Ecto neural progenitor cell (in vitro differentiated cells): Measurements from ENCODE around the gene BRAF.
A peak's percentile ranks its signal among the peaks of the same experiment; 100 is the strongest.
"Not testable (repeated sequence)": the region's sequence is repeated elsewhere in the genome, so short reads cannot be mapped to it uniquely, and the experiment has no call there.

Experiments used
- DNase-seq: peaks from one replicate; pipeline ENCODE4 v3.0.0-alpha.2; 2018; ENCODE audit warnings: low spot score

The BRAF gene

GRCh38 chr7:140876519-140877248 is 48.0 kb downstream of the BRAF start:
- DNase-seq = no peak

GRCh38 chr7:140873434-140873833 is 51.3 kb downstream of the BRAF start:
- no peak for DNase-seq

DNA sequence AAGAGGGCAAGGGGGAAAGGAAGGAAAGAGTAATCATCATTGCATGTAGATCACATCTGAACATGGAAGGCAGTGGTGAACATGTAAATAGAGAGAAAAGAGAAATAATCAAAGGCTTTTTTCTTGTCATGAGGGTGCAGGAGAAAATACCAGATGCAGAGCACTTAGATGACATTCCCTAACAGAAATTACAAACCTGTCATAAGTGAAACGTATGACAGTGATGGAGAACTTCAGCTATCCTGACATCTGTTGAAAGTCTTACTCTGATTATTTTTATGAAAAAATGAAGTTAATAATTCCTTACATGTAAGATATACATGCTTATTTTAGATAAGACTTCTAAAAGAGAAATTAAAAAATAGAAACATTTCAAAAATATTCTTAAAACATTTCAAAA is 54.7 kb downstream of the BRAF start:
- no peak for DNase-seq

GRCh38 chr7:140869430-140869829 is 55.3 kb downstream of the BRAF start:
- DNase-seq = no peak

DNA sequence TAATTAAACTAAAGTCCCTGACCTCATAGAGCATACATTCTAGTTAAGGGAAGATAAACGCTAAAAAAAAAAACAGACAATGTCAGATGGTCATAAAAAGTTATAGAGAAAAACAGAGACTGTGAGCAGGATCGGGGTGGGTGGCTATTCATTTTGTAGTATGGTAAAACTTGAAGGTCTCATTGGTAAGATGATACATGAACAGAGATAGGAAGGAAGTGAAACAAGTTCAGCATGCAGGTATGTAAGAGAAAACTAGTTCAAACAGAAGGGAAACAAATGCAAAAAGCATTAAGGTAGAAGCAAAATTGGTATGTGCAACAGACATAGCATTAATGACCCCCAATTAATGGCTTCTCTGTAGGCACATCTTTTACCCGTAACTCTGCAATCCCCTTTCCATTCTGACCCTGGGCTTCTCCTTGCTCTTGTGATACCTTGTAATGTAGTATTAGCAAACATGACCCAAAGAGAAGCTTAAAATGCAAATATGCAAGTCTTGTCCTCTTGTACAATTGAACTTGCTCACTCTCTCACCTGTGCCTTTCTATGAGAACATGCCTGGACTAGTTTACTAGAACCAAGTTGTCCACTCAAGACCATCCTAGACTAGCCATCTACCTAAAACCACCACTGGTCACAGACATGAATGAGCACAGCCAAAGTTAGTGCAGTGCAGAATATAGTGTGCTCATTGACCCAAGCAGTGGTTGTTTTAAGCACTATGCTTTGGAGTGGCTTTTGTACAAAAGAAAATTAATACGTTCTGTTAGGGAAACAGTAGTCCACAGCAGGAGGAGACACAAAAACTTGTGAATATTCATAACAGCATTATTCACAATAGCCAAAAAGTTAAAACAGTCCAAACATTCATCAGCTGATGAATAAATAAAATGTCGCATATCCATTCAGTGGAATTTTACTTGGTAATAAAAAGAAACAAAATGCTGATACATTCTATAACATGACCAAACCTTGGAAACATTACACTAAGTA is 57.0 kb downstream of the BRAF start:
- DNase-seq = no peak

GRCh38 chr7:140866926-140867325 is 57.8 kb downstream of the BRAF start:
- no peak for DNase-seq

DNA sequence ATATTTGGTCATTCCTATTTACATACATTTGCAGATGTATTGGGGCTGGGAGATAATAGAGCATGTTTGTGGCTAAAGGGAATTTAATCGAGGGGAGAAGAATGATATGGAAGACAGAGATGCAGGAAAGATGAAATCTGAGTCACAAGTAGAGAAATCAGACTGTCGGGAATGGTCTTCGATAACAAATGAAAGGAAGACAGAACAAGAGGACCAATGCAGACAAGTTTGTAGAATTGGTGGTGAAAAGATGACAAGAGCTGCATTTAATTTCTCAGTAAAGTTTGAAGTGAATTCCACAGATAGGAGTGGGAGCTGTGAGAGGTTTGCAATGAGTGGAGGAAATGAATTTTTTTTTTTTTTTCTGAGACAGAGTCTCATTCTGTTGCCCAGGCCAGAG is 60.0 kb downstream of the BRAF start:
- DNase-seq = no peak

DNA sequence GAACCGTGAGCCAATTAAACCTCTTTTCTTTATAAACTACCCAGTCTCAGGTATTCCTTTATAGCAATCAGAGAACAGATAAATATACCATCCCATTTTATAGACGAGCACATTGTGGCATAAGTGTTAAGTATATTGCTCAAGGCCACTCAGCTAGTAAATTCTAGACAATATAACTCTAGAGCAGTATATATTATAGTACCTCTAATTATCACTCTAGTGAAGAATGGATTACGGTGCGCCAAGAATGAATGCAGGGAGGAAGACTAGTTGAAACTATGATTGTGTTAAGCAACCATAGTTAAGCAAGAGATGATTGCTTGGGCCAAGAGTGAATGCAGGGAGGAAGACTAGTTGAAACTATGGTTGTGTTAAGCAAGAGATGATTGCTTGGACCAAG is 60.9 kb downstream of the BRAF start:
- DNase-seq = no peak

DNA sequence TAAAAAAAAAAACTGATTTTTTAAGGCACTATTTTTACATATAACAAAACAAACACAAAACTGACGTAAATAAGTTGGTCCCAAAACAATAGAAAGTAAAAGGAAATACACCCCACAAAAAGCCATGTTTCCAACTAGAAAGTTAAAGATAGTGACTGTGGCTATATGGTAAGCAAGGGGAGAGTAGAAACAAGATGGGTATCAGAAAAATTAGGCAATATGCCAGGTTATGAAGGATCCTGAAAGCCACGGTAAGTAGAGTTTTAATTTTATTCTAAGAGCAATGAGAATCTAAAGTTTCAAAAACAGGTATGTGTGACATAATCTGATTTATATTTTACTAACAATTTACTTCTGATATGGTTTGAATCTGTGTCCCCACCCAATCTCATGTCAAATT is 61.5 kb downstream of the BRAF start:
- DNase-seq = no peak

- DNase-seq = no peak
These were observed 67.7 kb downstream of the BRAF start for GRCh38 chr7:140857048-140857447.

GRCh38 chr7:140841166-140841715 is 83.5 kb downstream of the BRAF start:
- DNase-seq = no peak

DNA sequence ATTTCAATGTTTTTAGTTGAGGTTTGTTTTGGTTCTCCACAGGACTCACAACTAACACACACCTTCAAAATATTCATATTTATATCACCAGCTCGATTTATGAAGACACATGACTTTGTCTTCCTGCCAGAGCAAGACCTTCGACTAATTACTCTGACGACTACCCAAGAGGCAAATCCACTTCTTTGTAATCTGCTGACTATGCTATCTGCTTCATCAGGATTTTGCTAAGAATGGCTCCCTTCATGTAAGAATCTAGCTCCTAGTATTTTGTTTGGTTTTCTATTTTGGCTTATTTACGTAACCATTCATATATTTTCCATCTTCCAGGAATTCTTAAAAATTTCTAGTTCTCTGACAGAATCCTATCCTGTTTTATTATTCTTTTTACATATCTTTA is 93.0 kb downstream of the BRAF start:
- DNase-seq = no peak

DNA sequence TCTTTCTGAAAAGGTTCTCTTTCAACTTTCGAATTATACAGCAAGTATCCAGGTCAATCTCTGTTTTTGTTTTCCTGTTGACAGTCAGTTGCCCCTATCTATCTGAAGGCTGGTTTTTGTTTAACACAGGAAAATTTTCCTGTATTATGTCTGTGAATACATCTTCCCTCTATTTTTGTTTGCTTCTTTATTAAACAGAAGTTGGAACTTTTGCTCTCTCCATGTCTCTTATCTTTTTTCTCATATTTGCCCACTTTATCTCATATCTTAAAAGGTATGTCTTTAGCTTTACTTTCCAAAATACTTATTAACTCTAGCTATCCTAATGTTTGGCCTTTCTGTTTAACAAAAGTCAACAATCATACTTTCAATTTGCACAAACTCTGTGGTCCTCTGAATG is 95.0 kb downstream of the BRAF start:
- DNase-seq = no peak

GRCh38 chr7:140828741-140829140 is 96.0 kb downstream of the BRAF start:
- DNase-seq = no peak

GRCh38 chr7:140817383-140817782 is 107.3 kb downstream of the BRAF start:
- not testable (repeated sequence) for DNase-seq

DNA sequence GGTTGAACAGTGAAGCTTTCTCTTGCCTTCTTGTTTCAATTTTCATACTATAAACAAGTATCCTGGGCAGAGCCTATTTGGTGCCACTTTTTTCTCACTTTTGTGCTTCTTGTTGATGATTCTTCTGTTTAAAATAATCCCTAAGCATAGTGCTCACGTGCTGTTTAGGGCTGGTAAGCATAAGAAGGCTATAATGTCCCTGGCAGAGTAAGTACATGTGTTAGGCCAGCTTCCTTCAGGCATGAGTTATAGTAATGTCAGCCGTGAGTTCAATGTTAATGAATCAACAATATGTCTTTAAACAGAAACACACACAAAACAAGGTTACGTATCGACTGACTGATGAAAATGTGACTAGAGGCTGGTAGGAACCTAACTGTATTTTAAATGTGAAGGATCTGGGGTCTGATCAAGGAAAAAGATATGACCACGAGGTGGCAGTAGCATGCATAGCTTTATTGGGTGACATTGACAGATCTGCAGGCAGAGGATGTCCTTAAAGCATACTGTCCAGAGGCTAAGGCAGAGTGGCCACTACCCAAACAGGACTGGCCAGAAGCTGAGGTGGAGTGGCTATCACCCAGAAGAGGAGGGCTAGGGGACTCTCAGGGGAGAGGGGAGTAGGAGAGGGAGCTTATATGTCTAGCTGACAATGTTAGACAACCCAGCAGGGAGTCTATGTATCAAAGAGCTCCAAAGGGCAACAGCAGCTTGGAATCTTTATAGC is 113.7 kb downstream of the BRAF start:
- DNase-seq = peak; percentile 61

DNA sequence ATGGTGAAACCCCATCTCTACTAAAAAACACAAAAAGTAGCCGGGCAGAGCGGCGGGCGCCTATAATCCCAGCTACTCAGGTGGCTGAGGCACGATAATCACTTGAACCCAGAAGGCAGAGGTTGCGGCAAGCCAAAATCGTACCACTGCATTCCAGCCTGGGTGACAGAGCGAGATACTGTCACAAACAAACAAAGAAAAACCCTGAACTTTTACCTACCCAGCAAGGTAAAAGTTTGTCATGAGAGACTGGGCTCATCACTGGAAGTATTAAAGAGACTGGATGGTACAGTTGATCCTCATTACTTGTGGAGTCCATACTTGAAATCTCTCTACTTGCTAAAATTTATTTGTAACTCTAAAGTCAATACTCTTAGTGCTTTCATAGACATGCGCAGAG is 114.3 kb downstream of the BRAF start:
- no peak for DNase-seq

- no peak for DNase-seq
These were observed 145.8 kb downstream of the BRAF start for GRCh38 chr7:140778975-140779374.

GRCh38 chr7:140778568-140778967 is 146.2 kb downstream of the BRAF start:
- DNase-seq = no peak

- no peak for DNase-seq
These were observed 150.4 kb downstream of the BRAF start for GRCh38 chr7:140774371-140774770.

DNA sequence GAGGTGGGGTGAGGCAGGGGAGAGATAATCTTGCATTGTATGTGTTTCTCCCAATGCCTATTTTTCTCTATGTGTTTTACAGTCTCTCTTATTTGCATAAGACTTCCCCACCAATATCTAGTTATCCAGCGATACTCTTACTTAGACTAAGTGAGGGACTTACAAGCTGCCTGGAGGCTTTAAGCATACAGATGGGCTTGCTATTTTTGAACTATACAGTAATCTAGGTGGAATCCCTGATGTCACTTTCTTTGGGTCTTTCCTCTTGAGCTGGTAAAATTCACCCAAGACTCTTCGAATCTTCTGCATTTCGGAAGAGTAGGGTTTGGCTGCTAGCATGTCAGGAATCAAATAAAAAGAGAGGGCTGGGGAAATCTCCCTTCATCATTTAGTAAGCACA is 151.6 kb downstream of the BRAF start:
- no peak for DNase-seq

DNA sequence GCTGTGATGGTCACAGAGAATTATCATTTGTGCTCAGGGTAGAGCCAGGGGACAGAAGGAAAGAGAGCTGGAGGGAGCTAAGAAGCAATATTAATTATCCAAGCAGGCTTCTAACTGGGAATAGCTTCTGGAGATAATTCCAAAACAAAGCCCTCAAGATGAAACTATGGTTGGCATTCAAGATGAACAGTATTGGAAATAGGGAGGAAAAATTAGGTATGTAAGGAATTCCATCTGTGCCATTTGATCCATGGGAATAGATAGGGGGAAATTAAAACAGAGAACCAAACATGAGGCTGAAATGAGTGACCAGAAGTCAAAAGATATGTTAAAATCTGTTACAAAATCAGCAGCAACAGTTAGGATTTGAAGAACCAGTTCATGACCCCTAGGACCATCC is 152.9 kb downstream of the BRAF start:
- no peak for DNase-seq
